Retinal pigment epithelial cell (primary cell): ENCODE measurements around the gene SMAD7.

Experiments used
- DNase-seq: peaks from one replicate; pipeline ENCODE4 v3.0.0-alpha.2; 2010; ENCODE audit warnings: low read depth
- H3K4me3 ChIP-seq: 2 replicates; pipeline ENCODE4 v1.5.1; 2011; ENCODE audit warnings: mild to moderate bottlenecking, low read length, control low read depth, moderate library complexity
- CTCF ChIP-seq: conservative IDR thresholded peaks from 2 replicates; pipeline ENCODE4 v1.5.1; 2011; ENCODE audit warnings: low read depth, low read length, control low read depth, inconsistent platforms

The SMAD7 gene

GRCh38 chr18:48918660-48919456 is 31.9 kb downstream of the SMAD7 start:
- no peak for DNase-seq
- TF ChIP-seq CTCF: no peak

GRCh38 chr18:48917579-48918517 is 32.9 kb downstream of the SMAD7 start:
- H3K4me3 ChIP-seq: no peak overlapping the region
- DNase-seq: no peak
- no peak for TF ChIP-seq CTCF

More at GRCh38 chr18:48918660-48919456, 31.9 kb downstream of the SMAD7 start:
- H3K4me3 ChIP-seq: no peak overlapping the region

GRCh38 chr18:48915626-48916425 is 34.9 kb downstream of the SMAD7 start:
- no peak overlapping the region for H3K4me3 ChIP-seq
- no peak for TF ChIP-seq CTCF
- no peak for DNase-seq

GRCh38 chr18:48914581-48915251 is 36.0 kb downstream of the SMAD7 start:
- H3K4me3 ChIP-seq: no peak overlapping the region
- no peak for TF ChIP-seq CTCF
- no peak for DNase-seq

- no peak for DNase-seq
- H3K4me3 ChIP-seq: no peak overlapping the region
- no peak for TF ChIP-seq CTCF
These were observed 37.0 kb downstream of the SMAD7 start for GRCh38 chr18:48913775-48914174.

- TF ChIP-seq CTCF: peak; percentile 26
- H3K4me3 ChIP-seq: no peak overlapping the region
- no peak for DNase-seq
These were observed 37.6 kb downstream of the SMAD7 start for GRCh38 chr18:48913201-48913600.
